GM12891 (cell line): ENCODE data around the gene SRP68.

Experiments
- DNase-seq: peaks from one replicate; pipeline ENCODE4 v3.0.0; 2011; ENCODE audit warnings: low spot score; ENCODE audit not compliant: insufficient read length
- FAIRE-seq: peaks from 2 replicates; lab custom pipeline; 2011; peaks lifted over from hg19 to GRCh38; lab: Jason Lieb, UNC
- PAX5 ChIP-seq: IDR thresholded peaks from 2 replicates; pipeline ENCODE4 v1.6.1; 2011; ENCODE audit warnings: low read length, moderate library complexity, mild to moderate bottlenecking; ENCODE audit not compliant: insufficient read depth, severe bottlenecking
- POLR2A ChIP-seq: IDR thresholded peaks from 2 replicates; pipeline ENCODE4 v1.6.1; 2011; ENCODE audit warnings: low read depth, low read length, control low read depth
- POLR2AphosphoS5 ChIP-seq: IDR thresholded peaks from 2 replicates; pipeline ENCODE4 v1.6.1; 2011; ENCODE audit warnings: low read depth, low read length, control low read depth
- POU2F2 ChIP-seq: IDR thresholded peaks from 2 replicates; pipeline ENCODE4 v1.6.1; 2011; ENCODE audit warnings: low read depth, mild to moderate bottlenecking, control low read depth, low read length, moderate library complexity
- SPI1 ChIP-seq: IDR thresholded peaks from 2 replicates; pipeline ENCODE4 v1.6.1; 2011; ENCODE audit warnings: low read depth, low read length, control low read depth
- TAF1 ChIP-seq: IDR thresholded peaks from 2 replicates; pipeline ENCODE4 v1.6.1; 2011; ENCODE audit warnings: low read depth, low read length, control low read depth

Gene SRP68

DNA sequence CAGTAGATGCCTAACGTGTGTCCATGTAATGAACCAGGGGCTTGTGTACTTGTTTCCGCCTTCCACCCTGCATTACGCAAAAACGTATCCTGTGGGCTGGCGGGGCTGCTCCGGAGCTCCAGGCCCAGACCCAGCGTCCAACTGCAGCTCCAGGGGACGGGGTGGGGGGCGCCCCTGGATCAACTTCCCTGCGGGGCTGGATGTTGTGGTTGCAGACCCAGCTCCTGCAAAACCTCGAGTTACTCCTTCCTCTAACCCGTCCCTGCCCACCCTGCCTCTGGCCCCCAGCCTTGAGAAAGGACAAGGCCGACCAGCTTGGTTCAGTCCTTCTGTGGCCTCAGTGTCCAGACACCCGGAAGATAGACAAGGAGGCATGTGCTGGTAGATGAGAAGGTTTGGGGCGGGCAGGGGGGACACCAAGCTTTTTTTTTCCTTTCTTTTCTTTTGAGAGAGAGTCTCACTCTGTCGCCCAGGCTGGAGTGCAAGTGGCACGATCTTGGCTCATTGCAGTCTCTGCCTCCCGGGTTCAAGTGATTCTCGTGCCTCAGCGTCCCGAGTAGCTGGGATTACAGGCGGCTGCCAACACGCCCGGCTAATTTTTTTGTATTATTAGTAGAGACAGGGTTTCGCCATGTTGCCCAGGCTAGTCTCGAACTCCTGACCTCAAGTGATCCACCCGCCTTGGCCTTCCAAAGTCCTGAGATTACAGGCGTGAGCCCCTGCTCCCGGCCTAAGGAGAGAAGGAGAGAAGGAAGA lies 32.0 kb upstream of the SRP68 start:
- DNase-seq (no peak), FAIRE-seq (no peak)
- no peak for TF ChIP-seq SPI1
- TF ChIP-seq POLR2A = no peak
- TF ChIP-seq POLR2AphosphoS5 = no peak
- no peak for TF ChIP-seq POU2F2
- TF ChIP-seq PAX5 = no peak
- TF ChIP-seq TAF1 = no peak

DNA sequence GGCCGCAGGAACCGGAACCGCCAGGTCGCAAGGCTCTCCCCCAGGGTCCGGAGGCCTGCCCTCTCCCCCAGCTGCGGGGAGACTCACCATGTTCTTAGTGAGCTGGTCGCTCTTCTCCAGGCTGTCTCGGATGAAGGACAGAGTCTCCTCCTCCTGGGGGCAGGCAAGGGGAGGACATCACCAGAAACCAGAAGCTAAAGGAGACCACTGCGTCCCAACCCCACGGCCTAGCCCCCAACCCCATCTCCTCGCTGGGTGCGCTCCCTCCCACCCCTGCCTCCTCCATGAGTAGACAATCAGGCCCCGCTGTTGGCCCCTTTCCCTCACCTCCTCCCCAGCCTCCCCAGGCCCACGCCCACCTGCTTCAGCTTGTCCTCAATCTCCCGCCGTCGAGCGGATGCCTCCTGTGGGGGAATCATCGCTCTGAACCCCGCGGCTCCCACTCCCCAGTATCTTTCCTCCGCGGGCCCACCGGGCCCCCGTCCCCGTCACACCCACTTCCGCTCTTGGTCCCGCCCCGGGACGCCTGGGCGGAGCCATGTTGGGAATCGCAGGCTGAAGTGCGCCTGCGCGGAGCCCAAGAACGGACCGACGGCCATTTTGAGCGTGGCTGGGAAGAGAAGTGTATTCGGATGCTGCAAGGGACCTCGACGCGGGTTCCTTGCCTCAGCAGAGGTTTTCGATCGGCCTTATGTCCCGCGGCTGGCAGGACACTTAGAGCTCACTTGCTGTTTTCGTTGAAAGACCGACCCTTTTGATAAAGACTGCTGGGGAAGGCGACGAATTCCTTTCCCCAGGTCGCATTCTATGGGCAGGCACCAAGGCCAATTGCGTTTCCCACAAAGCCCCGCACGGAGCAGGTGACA lies 31.2 kb upstream of the SRP68 start, which contains the start of gene EXOC7:
Gene EXOC7, minus strand, starts transcription at position 514 of the 866 bp plus-strand sequence. Its CDS starts 95 bp downstream, at position 419.
- DNase-seq (peak; percentile 97), FAIRE-seq (peak; percentile 95)
- TF ChIP-seq POLR2A = peak; percentile 85
- TF ChIP-seq POU2F2 = no peak; the same call in 1 of the 2 replicates
- TF ChIP-seq SPI1 = peak; percentile 86
- no peak for TF ChIP-seq PAX5
- peak; percentile 69 for TF ChIP-seq TAF1
- peak; percentile 89 for TF ChIP-seq POLR2AphosphoS5

DNA sequence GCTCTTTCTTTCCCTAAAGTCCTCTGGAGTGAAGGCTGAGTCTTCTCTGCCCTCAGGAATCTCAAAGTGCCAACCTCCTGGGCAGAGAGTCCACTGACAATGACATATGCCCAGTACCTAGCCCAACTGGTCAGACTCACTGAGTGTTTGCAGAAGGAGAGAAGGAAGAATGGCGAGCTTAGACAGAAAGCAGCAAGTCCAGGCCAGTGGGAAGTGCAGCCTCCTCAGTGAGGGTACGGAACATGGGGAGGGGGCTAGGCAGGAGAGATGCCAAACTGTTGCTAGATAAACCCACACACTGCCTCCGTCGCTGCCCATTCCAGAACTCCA lies 30.6 kb upstream of the SRP68 start:
- DNase-seq (no peak), FAIRE-seq (no peak)
- TF ChIP-seq POLR2AphosphoS5 = no peak
- no peak for TF ChIP-seq POLR2A
- TF ChIP-seq POU2F2 = no peak
- TF ChIP-seq PAX5 = no peak
- no peak for TF ChIP-seq TAF1
- no peak for TF ChIP-seq SPI1

GRCh38 chr17:76097716-76098295 lies 25.5 kb upstream of the SRP68 start:
- FAIRE-seq (no peak), DNase-seq (peak; percentile 1)
- TF ChIP-seq SPI1 (no peak), TAF1 (no peak), POU2F2 (no peak), PAX5 (no peak), POLR2A (no peak), POLR2AphosphoS5 (no peak)

- DNase-seq (peak; percentile 0), FAIRE-seq (no peak)
- no peak for TF ChIP-seq SPI1
- no peak for TF ChIP-seq PAX5
- no peak for TF ChIP-seq TAF1
- no peak for TF ChIP-seq POLR2A
- TF ChIP-seq POU2F2 = no peak
- no peak for TF ChIP-seq POLR2AphosphoS5
Measured at GRCh38 chr17:76095943-76096342, 23.6 kb upstream of the SRP68 start.

- FAIRE-seq = no peak
- no peak for TF ChIP-seq POU2F2
- TF ChIP-seq POLR2AphosphoS5 = no peak
- no peak for TF ChIP-seq SPI1
- no peak for TF ChIP-seq PAX5
- no peak for TF ChIP-seq POLR2A
- no peak for TF ChIP-seq TAF1
Measured at GRCh38 chr17:76094046-76094445, 21.7 kb upstream of the SRP68 start.

DNA sequence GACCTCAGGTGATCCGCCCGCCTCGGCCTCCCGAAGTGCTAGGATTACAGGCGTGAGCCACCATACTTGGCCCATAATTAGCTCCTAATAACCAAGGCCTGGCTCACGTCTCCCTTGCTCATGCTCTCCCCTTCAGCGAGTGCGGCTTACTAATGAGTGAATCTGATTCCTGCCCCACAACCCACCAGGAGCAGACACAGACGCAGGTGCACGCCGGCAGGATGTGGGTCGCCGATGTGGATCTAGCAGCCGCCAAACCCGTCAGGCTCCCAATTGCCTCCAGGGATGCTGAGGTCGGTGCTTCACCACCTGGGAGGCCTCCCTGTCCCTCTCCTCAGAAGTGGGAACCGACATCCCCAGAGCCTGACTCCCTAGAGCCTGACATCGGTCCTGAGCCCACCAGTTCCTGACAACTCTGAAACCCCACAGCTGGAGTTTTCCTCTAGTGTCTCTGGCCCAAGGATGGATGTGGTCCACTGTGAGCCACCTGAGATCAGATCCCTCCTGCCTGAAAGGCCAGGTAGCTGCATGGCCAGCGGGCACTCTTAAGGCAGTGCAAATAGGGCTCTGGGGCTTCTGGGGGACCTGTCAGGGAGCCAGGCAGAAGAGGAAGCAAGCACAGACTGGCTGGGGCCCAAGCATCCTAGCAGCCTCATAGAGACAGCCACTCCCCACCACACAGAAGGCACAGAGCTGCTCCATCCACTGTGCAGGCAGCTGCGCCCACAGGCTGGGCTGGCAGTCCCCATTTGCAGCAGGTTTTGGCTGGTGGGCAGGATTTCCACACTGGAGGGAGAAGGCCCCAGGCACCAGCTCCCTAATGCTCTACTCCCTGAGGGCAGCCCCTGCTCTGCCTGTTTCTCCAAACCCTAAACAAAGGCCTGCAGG lies 20.5 kb upstream of the SRP68 start:
- TF ChIP-seq POLR2A (no peak), SPI1 (no peak), TAF1 (no peak), POLR2AphosphoS5 (no peak), POU2F2 (no peak), PAX5 (no peak)
- DNase-seq (no peak), FAIRE-seq (no peak)

More at GRCh38 chr17:76094046-76094445, 21.7 kb upstream of the SRP68 start:
- DNase-seq = no peak

- FAIRE-seq (no peak), DNase-seq (no peak)
- TF ChIP-seq SPI1 = no peak
- no peak for TF ChIP-seq POU2F2
- TF ChIP-seq POLR2A = no peak
- TF ChIP-seq POLR2AphosphoS5 = no peak
- TF ChIP-seq PAX5 = no peak
- TF ChIP-seq TAF1 = no peak
Measured at GRCh38 chr17:76091526-76092286, 19.4 kb upstream of the SRP68 start.
